OCI-LY7 (cell line): ENCODE measurements around the gene PALD1. TPM values are rescaled to one million over a fixed set of nuclear protein-coding genes. Genes with fewer than 3 reads are reported as not detected.
"Not testable (repeated sequence)": the region's sequence is repeated elsewhere in the genome, so short reads cannot be mapped to it uniquely, and the experiment has no call there.

Source experiments
- BruUV-seq: library from RNA; stranded (reverse); fragments of 400-500 nt; replicated peaks from 2 replicates; lab custom pipeline; 2021; lab: Mats Ljungman, UMichigan
- CTCF ChIA-PET: fragments of 300-600 bp; sonication (Branson Sonifier 250); formaldehyde crosslinking; loops from one replicate; lab custom pipeline; 2022; ENCODE audit warnings: antibody characterized with exemption; ENCODE audit not compliant: unreplicated experiment; lab: Charles Lee
- POLR2A ChIA-PET: fragments of 300-600 bp; sonication (Branson Sonifier 250); formaldehyde crosslinking; loops from one replicate; lab custom pipeline; 2022; ENCODE audit warnings: antibody characterized with exemption; lab: Charles Lee
- DNase-seq: peaks from one replicate; pipeline ENCODE4 v3.0.0-alpha.2; 2015; ENCODE audit warnings: low spot score
- H2AFZ ChIP-seq: fragments of 200-600 bp; sonication (generic), shearing (Covaris generic); 2 replicates; pipeline ENCODE4 v1.6.1; 2014; ENCODE audit warnings: mild to moderate bottlenecking, antibody characterized with exemption, low read length, moderate library complexity
- H3K27ac ChIP-seq: fragments of 200-600 bp; sonication (generic); 2 replicates; pipeline ENCODE4 v1.5.1; 2014; ENCODE audit warnings: mixed run types, low read depth, mild to moderate bottlenecking, moderate library complexity, low read length, inconsistent platforms; ENCODE audit not compliant: poor library complexity, severe bottlenecking
- H3K36me3 ChIP-seq: fragments of 200-600 bp; sonication (generic); 2 replicates; pipeline ENCODE4 v1.6.1; 2014; ENCODE audit warnings: mild to moderate bottlenecking, antibody characterized with exemption, low read length, moderate library complexity, mixed read lengths; ENCODE audit not compliant: insufficient read depth
- H3K4me1 ChIP-seq: fragments of 200-600 bp; sonication (generic); 2 replicates; pipeline ENCODE4 v1.5.1; 2014; ENCODE audit warnings: mild to moderate bottlenecking, low read length; ENCODE audit not compliant: insufficient read depth, poor library complexity, severe bottlenecking
- H3K4me2 ChIP-seq: fragments of 200-600 bp; sonication (generic); 2 replicates; pipeline ENCODE4 v1.6.1; 2014; ENCODE audit warnings: mild to moderate bottlenecking, low read length
- H3K4me3 ChIP-seq: fragments of 200-600 bp; sonication (generic); 2 replicates; pipeline ENCODE4 v1.5.1; 2014; ENCODE audit warnings: mild to moderate bottlenecking, low read depth, low read length; ENCODE audit not compliant: poor library complexity, severe bottlenecking
- H3K79me2 ChIP-seq: fragments of 200-600 bp; sonication (generic); 2 replicates; pipeline ENCODE4 v1.6.1; 2016; ENCODE audit warnings: low read depth, mild to moderate bottlenecking, low read length, moderate library complexity, mixed read lengths; ENCODE audit not compliant: insufficient read depth
- H3K9me2 ChIP-seq: fragments of 200-600 bp; sonication (generic); 2 replicates; pipeline ENCODE4 v1.6.1; 2016; ENCODE audit warnings: mild to moderate bottlenecking, low read length, mixed read lengths; ENCODE audit not compliant: insufficient read depth
- H3K9me3 ChIP-seq: fragments of 200-600 bp; sonication (generic); 2 replicates; pipeline ENCODE4 v1.6.1; 2014; ENCODE audit warnings: mild to moderate bottlenecking, mixed run types, low read length, mixed read lengths
- H4K20me1 ChIP-seq: fragments of 200-600 bp; sonication (generic); 2 replicates; pipeline ENCODE4 v1.6.1; 2014; ENCODE audit warnings: mild to moderate bottlenecking, antibody characterized with exemption, low read length, moderate library complexity, mixed read lengths; ENCODE audit not compliant: insufficient read depth
- CTCF ChIP-seq: fragments of 200-600 bp; sonication (generic); conservative IDR thresholded peaks from 2 replicates; pipeline ENCODE4 v1.5.1; 2014; ENCODE audit warnings: mild to moderate bottlenecking, antibody characterized with exemption, low read length, moderate library complexity, mixed read lengths
- EZH2phosphoT487 ChIP-seq: fragments of 200-600 bp; sonication (generic); IDR thresholded peaks from 2 replicates; pipeline ENCODE4 v1.6.1; 2018; ENCODE audit warnings: low read depth, borderline replicate concordance, mild to moderate bottlenecking, mixed run types, antibody characterized with exemption, low read length, moderate library complexity, mixed read lengths
- intact Hi-C: fragments of 100-400 bp; cut with micrococcal nuclease; formaldehyde crosslinking; loops from one replicate; pipeline ENCODE4 v1.10.0; 2022; ENCODE audit not compliant: unreplicated experiment
- total RNA-seq, 2 experiments: library from RNA; depleted of rRNA in 1 of 2; stranded (reverse); fragments of >200 nt in 1 of 2; shearing (Covaris generic) in 1 of 2; gene quantifications; 2 replicates each; pipeline ENCODE4 v1.2.3, GENCODE V29; 2014 to 2022

Gene PALD1
- total RNA-seq, 2 experiments from 2014 or later = 52.7 to 66.7 TPM

DNA sequence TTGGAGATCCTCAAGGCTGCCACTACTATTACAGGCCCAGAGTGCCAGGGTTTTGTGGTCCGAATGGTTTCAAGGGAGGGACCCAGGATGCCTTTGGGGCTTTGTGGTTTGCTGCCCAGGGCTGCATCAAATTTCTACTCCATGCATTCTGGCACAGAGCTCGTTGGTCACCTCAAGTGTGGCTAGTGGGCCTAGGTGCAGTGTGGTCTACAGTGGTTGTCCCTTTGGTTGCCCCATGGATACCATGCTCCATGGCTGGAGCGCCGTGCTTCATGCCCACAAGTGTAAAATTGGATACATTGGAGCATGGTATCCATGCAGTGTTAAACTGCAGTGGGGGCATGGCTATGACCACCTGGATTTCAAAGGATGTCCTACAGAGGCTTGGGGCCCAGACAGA, 129.4 kb downstream of the PALD1 start:
- intact Hi-C loops = no loop called here
- Histone ChIP-seq H2AFZ (no peak overlapping the region), H3K4me1 (no peaks in the 10 kb centered on the region), H3K4me3 (no peak overlapping the region), H3K9me2 (no peaks in the 10 kb centered on the region), H3K79me2 (no peaks in the 10 kb centered on the region), H4K20me1 (no peaks in the 10 kb centered on the region), H3K9me3 (no peaks in the 10 kb centered on the region), H3K27ac (no peak overlapping the region), H3K4me2 (no peak overlapping the region), H3K36me3 (no peaks in the 10 kb centered on the region)
- ChIA-PET POLR2A (no interaction called here), CTCF (no interaction called here)
- no TSS peak for BruUV-seq
- DNase-seq = no peak
- TF ChIP-seq EZH2phosphoT487 (no peak), CTCF (no peak)

GRCh38 chr10:70613941-70614340, 135.4 kb downstream of the PALD1 start:
- Histone ChIP-seq H2AFZ (no peak overlapping the region), H3K36me3 (no peaks in the 10 kb centered on the region), H3K27ac (no peak overlapping the region), H3K9me3 (no peaks in the 10 kb centered on the region), H3K79me2 (no peaks in the 10 kb centered on the region), H3K4me2 (no peak overlapping the region), H3K4me1 (no peaks in the 10 kb centered on the region), H4K20me1 (no peaks in the 10 kb centered on the region), H3K9me2 (no peaks in the 10 kb centered on the region), H3K4me3 (no peak overlapping the region)
- ChIA-PET POLR2A (no interaction called here), CTCF (no interaction called here)
- intact Hi-C loops = no loop called here
- DNase-seq = no peak
- TF ChIP-seq EZH2phosphoT487 (no peak), CTCF (no peak)
- no TSS peak for BruUV-seq

GRCh38 chr10:70614364-70614763, 135.8 kb downstream of the PALD1 start:
- H3K4me2 ChIP-seq, H3K79me2 ChIP-seq, H3K36me3 ChIP-seq, H4K20me1 ChIP-seq, H3K4me1 ChIP-seq, intact Hi-C loops, CTCF ChIA-PET, BruUV-seq, H3K27ac ChIP-seq, H3K9me2 ChIP-seq, H3K9me3 ChIP-seq, DNase-seq, H2AFZ ChIP-seq, H3K4me3 ChIP-seq, POLR2A ChIA-PET: not testable (repeated sequence)
